Measurements from ENCODE around the gene DCDC2C. TPM values are rescaled to one million over a fixed set of nuclear protein-coding genes. Genes with fewer than 3 reads are reported as not detected.

DCDC2C gene
- total and polyA plus RNA-seq, 9 of the 15 experiments (the other 6 are each of a cell fraction or from before 2014, with no cell fraction given) = not detected

DNA sequence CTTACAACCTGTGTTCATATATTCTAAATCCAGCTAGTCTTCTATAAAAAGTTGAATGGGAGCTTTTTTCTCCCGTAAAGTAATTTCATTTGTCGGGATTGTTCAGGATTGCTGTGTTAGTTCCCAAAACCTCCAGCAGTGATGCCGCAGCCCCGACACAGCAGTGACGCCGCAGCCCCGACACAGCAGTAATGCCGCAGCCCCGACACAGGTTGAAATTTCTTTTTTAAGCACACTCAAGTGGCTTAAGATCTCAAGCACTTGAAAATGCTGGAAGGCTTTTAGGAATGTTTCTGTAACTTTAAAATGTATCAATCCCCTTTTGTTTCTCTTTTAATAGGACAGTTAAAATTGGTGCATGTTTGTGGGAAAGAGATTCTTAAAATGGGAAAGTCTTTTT lies 145.4 kb downstream of the DCDC2C start:
- intact Hi-C loops (cut with micrococcal nuclease) = no loop called here
- FAIRE-seq (no peak), DNase-seq (ENCODE audit: extremely low read depth in 1 of 4, low spot score in 3 of 4) (no peak), ATAC-seq (no peak)
- CTCF ChIA-PET (ENCODE audit: low intra/inter-chr PET ratio) = no interaction called here
- H3K9me3 ChIP-seq (replicated peaks; ENCODE audit: control insufficient read depth, insufficient read depth, low read depth, low read length) = no peaks in the 10 kb centered on the region
- H3K9me1 ChIP-seq (ENCODE audit: control insufficient read depth, insufficient read depth, low read length) = no peaks in the 10 kb centered on the region
- no peaks in the 10 kb centered on the region for H3K4me1 ChIP-seq (replicated peaks in 1 of 2; ENCODE audit: control insufficient read depth in 2 of 2, insufficient read depth in 2 of 2, low read length in 2 of 2)
- H3K27me3 ChIP-seq (ENCODE audit: control insufficient read depth in 2 of 2, insufficient read depth in 2 of 2, low read length in 2 of 2) = no peaks in the 10 kb centered on the region; a peak in 1 of 5 replicates
- H3K79me2 ChIP-seq (ENCODE audit: control insufficient read depth, insufficient read depth, low read length) = no peaks in the 10 kb centered on the region
- H3K4me2 ChIP-seq (ENCODE audit: insufficient read depth, low read length) = no peak overlapping the region
- no peak overlapping the region for H3K9ac ChIP-seq (ENCODE audit: insufficient read depth in 1 of 2, low read depth in 2 of 2, low read length in 2 of 2)
- H2AFZ ChIP-seq (ENCODE audit: low read depth, low read length) = no peak overlapping the region
- 0% methylated on average over 9 of the region's 9 CpGs for WGBS (ENCODE audit: insufficient coverage, low coverage, missing lambda C conversion rate)
- in situ Hi-C loops (cut with MboI) = no loop called here
- no peak overlapping the region for H3K4me3 ChIP-seq
- POLR2A ChIA-PET = no interaction called here
- H3K36me3 ChIP-seq (ENCODE audit: control insufficient read depth, insufficient read depth, low read length) = no peaks in the 10 kb centered on the region
- H4K20me1 ChIP-seq (replicated peaks; ENCODE audit: control insufficient read depth, insufficient read depth, low read length) = no peaks in the 10 kb centered on the region
- no peak overlapping the region for H3K27ac ChIP-seq (ENCODE audit: extremely low read depth, low read depth, low read length)
- no peak for TF ChIP-seq ZC3H4 (CRISPR knock-in tag; IDR thresholded peaks at IDR 0.05; ENCODE audit: borderline replicate concordance)
- no peak for TF ChIP-seq MIER1 (IDR thresholded peaks at IDR 0.05; ENCODE audit: low read depth)
- no peak for TF ChIP-seq ZKSCAN3 (CRISPR knock-in tag; IDR thresholded peaks at IDR 0.05)
- no peak for TF ChIP-seq PTRF (tag; IDR thresholded peaks at IDR 0.05)
- no peak for TF ChIP-seq MEIS2 (IDR thresholded peaks at IDR 0.05; ENCODE audit: partially characterized antibody)
- no peak for TF ChIP-seq DDX20 (tag; IDR thresholded peaks at IDR 0.05; ENCODE audit: low read depth)
- TF ChIP-seq ZNF224 (CRISPR knock-in tag; IDR thresholded peaks at IDR 0.05) = no peak
- TF ChIP-seq NCOA4 (IDR thresholded peaks at IDR 0.05; ENCODE audit: partially characterized antibody) = no peak
- no peak for TF ChIP-seq TSC22D4 (tag; IDR thresholded peaks at IDR 0.05)
- no peak for TF ChIP-seq HINFP (tag; conservative IDR thresholded peaks at IDR 0.05; ENCODE audit: low read depth)
- no peak for TF ChIP-seq ZNF146 (CRISPR knock-in tag; IDR thresholded peaks at IDR 0.05; ENCODE audit: unreplicated experiment)
- no peak for TF ChIP-seq ZNF586 (CRISPR knock-in tag; conservative IDR thresholded peaks at IDR 0.05)
- no peak for TF ChIP-seq KLF13 (tag; IDR thresholded peaks at IDR 0.05; ENCODE audit: borderline replicate concordance, low read depth)
- no peak for TF ChIP-seq PURB (CRISPR knock-in tag; IDR thresholded peaks at IDR 0.05; ENCODE audit: low read depth)
- no peak for TF ChIP-seq CEBPG (CRISPR knock-in tag; IDR thresholded peaks at IDR 0.05)
- no peak for TF ChIP-seq CEBPG (tag; conservative IDR thresholded peaks at IDR 0.05 in 1 of 2, IDR thresholded peaks at IDR 0.05 in 1 of 2)
- no peak for TF ChIP-seq MYBL2 (IDR thresholded peaks at IDR 0.05; ENCODE audit: low read depth)
- no peak for TF ChIP-seq MYBL2 (CRISPR knock-in tag; IDR thresholded peaks at IDR 0.05; ENCODE audit: borderline replicate concordance)
- TF ChIP-seq TEAD1 (CRISPR knock-in tag; IDR thresholded peaks at IDR 0.05) = no peak
- TF ChIP-seq, protein P1, sequence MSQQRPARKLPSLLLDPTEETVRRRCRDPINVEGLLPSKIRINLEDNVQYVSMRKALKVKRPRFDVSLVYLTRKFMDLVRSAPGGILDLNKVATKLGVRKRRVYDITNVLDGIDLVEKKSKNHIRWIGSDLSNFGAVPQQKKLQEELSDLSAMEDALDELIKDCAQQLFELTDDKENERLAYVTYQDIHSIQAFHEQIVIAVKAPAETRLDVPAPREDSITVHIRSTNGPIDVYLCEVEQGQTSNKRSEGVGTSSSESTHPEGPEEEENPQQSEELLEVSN (IDR thresholded peaks at IDR 0.05; ENCODE audit: borderline replicate concordance in 1 of 2, extremely low read depth in 1 of 2, insufficient read depth in 1 of 2, insufficient read length in 1 of 2, low read depth in 1 of 2, low read length in 1 of 2, poor library complexity in 1 of 2, severe bottlenecking in 1 of 2) = no peak
- TF ChIP-seq CBFB (CRISPR knock-in tag; IDR thresholded peaks at IDR 0.05) = no peak
- BruUV-seq (replicated peaks) = no TSS peak
